MCF 10A (cell line): ENCODE results near the gene GALNS. TPM values are rescaled to one million over a fixed set of nuclear protein-coding genes. Genes with fewer than 3 reads are reported as not detected.

ENCODE experiments used
- BruUV-seq: library from RNA; stranded (reverse); fragments of 400-500 nt; replicated peaks from 2 replicates; lab custom pipeline; 2021; lab: Mats Ljungman, UMichigan
- CTCF ChIA-PET: fragments of 300-600 bp; sonication (Branson Sonifier 250); formaldehyde crosslinking; extraction: SDS; loops from one replicate; lab custom pipeline; 2021; ENCODE audit warnings: antibody characterized with exemption, inconsistent platforms; lab: Yijun Ruan, JAX
- POLR2A ChIA-PET: fragments of 300-600, 350-650 bp; sonication (Branson Sonifier 250); formaldehyde crosslinking; extraction: SDS; loops from one replicate; lab custom pipeline; 2020; ENCODE audit warnings: antibody characterized with exemption, inconsistent platforms; lab: Yijun Ruan, JAX
- DNase-seq: peaks from one replicate; pipeline ENCODE4 v3.0.0-alpha.2; 2018; ENCODE audit not compliant: unreplicated experiment
- H3K27ac Mint-ChIP-seq: one replicate; pipeline ENCODE4 v1.8.0; 2022; ENCODE audit warnings: mild to moderate bottlenecking, low read depth, mixed read lengths; ENCODE audit not compliant: unreplicated experiment
- H3K27me3 Mint-ChIP-seq: one replicate; pipeline ENCODE4 v1.8.0; 2022; ENCODE audit warnings: mixed read lengths; ENCODE audit not compliant: insufficient read depth, unreplicated experiment
- H3K36me3 Mint-ChIP-seq: one replicate; pipeline ENCODE4 v1.8.0; 2022; ENCODE audit warnings: mild to moderate bottlenecking, moderate library complexity, mixed read lengths; ENCODE audit not compliant: insufficient read depth, unreplicated experiment
- H3K4me1 Mint-ChIP-seq: one replicate; pipeline ENCODE4 v1.8.0; 2022; ENCODE audit warnings: mixed read lengths; ENCODE audit not compliant: insufficient read depth, unreplicated experiment
- H3K4me3 Mint-ChIP-seq: one replicate; pipeline ENCODE4 v1.8.0; 2022; ENCODE audit warnings: mild to moderate bottlenecking, moderate library complexity, mixed read lengths; ENCODE audit not compliant: unreplicated experiment
- H3K9me3 Mint-ChIP-seq: one replicate; pipeline ENCODE4 v1.8.0; 2022; ENCODE audit warnings: mixed read lengths; ENCODE audit not compliant: unreplicated experiment
- CTCF ChIP-seq: fragments of 200-600 bp; IDR thresholded peaks from one replicate; pipeline ENCODE4 v1.8.0; 2022; ENCODE audit warnings: antibody characterized with exemption, mild to moderate bottlenecking; ENCODE audit not compliant: unreplicated experiment
- intact Hi-C: fragments of 100-400 bp; cut with micrococcal nuclease; formaldehyde crosslinking; loops from 2 replicates; pipeline ENCODE4 v1.14.1; 2022
- total RNA-seq: library from RNA; stranded (reverse); gene quantifications from 2 replicates; pipeline ENCODE4 v1.2.3, GENCODE V29; 2022

Gene GALNS
- total RNA-seq, 1 experiment from 2014 or later, result 26.0 TPM

- intact Hi-C loops, result no loop called here
- TF ChIP-seq CTCF, result no peak
- Mint-ChIP-seq H3K4me3 (no peak overlapping the region), H3K9me3 (no peaks in the 10 kb centered on the region), H3K27me3 (no peaks in the 10 kb centered on the region), H3K36me3 (peaks cover 9% of the 10 kb centered on the region), H3K4me1 (peaks cover 10% of the 10 kb centered on the region), H3K27ac (no peak overlapping the region)
- DNase-seq, result no peak
- ChIA-PET POLR2A (no interaction called here), CTCF (interaction anchor here (0.6 to 1.0 kb wide), 2 partner anchors 31 to 73 kb away, joined by 3 read pairs; no protein-coding TSS in a partner anchor)
- no TSS peak for BruUV-seq
These were observed 4.6 kb upstream of the GALNS start for GRCh38 chr16:88861359-88861758.

GRCh38 chr16:88859381-88860091, 2.8 kb upstream of the GALNS start:
- no peak for TF ChIP-seq CTCF
- Mint-ChIP-seq H3K4me1 (peaks cover 18% of the 10 kb centered on the region), H3K4me3 (no peak overlapping the region), H3K27me3 (no peaks in the 10 kb centered on the region), H3K9me3 (no peaks in the 10 kb centered on the region), H3K27ac (no peak overlapping the region), H3K36me3 (peaks cover 9% of the 10 kb centered on the region)
- no TSS peak for BruUV-seq
- DNase-seq, result peak; percentile 20
- ChIA-PET POLR2A (no interaction called here), CTCF (interaction anchor here (0.6 to 5.1 kb wide), 2 partner anchors 42 to 45 kb away, joined by 3 to 47 read pairs; partner anchors contain the start of gene APRT)
- intact Hi-C loops, result no loop called here

- POLR2A ChIA-PET, result interaction anchor here (0.5 to 3.8 kb wide), 16 partner anchors 19 to 907 kb away, joined by 3 to 42 read pairs (median 5); partner anchors contain the start of genes ACSF3, APRT, BANP and PIEZO1
- TSS peak; percentile 32 for BruUV-seq
These were observed 1.1 kb upstream of the GALNS start for GRCh38 chr16:88857728-88858339.

More at GRCh38 chr16:88857728-88858339, 1.1 kb upstream of the GALNS start:
- Mint-ChIP-seq H3K9me3 (no peaks in the 10 kb centered on the region), H3K4me3 (peak overlapping the region; percentile 83), H3K27me3 (no peaks in the 10 kb centered on the region), H3K4me1 (peaks cover 18% of the 10 kb centered on the region), H3K27ac (peak overlapping the region; percentile 49), H3K36me3 (peaks cover 13% of the 10 kb centered on the region)
- intact Hi-C loops, result loop anchor here (1.0 kb wide), 1 partner anchor 46 kb away; no protein-coding TSS in a partner anchor
- CTCF ChIA-PET, result interaction anchor here (0.6 to 5.1 kb wide), 19 partner anchors 8 to 1392 kb away, joined by 3 to 47 read pairs (median 4); partner anchors contain the start of genes APRT and MVD
- DNase-seq, result peak; percentile 67
- TF ChIP-seq CTCF, result peak; percentile 72
